GM19372 (cell line): ENCODE measurements around the gene KCNAB1.

Source experiments
- ATAC-seq: cut with Tn5 transposase; IDR thresholded peaks from one replicate; pipeline ENCODE4 v1.9.1; 2021; ENCODE audit warnings: mild to moderate bottlenecking, low read depth, moderate library complexity; ENCODE audit not compliant: unreplicated experiment

Gene KCNAB1

DNA sequence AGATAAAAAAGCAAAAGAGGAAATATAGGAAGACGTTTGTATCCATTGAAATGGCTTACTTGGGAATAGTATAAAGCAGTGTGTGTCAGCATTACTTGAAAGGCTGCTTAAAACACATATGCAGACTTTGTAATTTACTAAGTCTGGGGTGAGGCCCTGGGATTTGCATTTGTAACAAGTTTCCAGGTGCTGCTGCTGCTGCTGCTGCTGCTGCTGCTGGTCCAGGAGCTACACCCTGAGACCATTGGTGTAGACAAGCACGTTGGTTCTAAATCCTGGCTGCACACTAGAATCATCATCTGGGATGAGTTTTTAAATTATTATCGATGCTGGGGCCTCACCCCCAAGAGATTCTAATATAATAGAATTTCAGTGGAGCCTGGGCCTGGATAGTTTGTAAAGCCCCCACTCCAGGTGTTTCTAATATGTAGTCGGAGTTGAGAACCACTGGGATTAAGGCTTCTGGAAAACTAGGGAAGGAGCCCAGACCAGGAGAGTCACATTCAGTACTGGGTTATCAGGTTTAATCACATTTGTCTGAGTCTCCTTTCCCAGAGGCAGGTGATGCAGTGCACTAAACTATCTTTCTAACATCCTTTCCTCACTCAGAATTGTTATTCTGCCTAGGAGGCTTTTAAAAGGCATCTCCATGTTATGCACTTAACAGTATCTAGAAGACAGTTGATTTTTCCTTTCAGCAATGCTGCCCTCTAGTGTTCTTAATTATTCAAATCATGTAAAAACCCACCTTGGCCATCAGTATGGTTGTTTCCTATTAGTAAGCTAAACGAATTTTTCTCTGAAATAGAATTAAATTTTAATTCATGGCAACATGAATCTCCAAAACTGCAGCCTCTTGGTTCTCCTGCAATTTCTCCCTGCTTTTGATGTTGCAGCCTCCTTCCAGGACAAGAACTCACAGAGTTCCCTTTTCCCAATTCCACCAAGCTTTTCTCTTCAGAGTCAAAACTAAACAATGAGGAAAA lies 389.1 kb downstream of the KCNAB1 start:
- ATAC-seq = no peak

DNA sequence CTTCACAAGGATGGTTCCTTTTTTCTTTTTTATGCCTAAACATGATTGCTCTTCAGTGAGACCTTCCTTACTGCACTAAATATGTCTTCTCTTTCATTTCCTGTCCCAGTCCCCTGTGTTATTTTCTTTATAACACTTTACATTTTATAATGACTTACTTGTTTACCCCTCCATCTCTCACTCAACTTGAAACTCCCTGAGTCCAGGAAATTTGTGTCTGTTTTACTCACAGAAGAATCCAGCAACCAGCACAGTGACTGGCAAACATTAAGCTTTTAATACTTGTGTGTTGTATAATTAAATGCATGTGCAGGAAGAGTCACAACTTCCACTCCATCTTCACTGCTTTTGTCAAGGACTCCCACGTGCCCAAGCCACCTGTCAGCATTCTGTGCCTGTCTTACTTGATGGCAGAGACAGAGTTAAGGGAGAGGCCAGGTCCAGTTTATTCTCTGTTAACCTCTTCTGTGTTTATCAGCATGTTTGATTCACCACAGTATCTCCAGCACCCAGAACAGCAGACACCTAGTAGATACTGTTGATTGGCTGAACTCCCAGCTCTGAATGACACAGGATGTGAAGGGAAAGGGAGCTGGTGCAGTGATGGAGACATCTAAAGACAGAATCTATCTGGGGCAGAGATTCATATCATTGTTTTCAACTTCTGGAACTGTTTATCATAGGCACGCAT lies 391.8 kb downstream of the KCNAB1 start:
- ATAC-seq = no peak

DNA sequence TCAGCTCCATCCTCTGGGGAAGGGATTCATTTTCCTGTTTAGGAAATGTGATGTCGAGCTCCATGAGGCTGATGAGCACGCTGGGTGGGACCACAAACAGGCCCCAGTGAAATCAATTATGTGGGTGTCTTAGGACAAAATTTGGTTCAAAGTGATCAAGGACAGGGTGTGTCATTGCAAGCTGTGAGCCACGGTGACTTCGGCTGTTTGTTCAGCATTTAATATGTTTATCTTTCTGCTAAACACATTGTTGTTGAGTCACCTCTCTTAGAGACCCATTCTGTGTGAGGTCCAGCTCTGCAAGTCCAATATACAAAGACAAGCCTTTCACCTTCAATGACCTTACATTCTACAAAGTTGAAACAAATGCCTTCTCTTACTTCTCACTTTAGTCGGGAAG lies 393.2 kb downstream of the KCNAB1 start:
- ATAC-seq = no peak

DNA sequence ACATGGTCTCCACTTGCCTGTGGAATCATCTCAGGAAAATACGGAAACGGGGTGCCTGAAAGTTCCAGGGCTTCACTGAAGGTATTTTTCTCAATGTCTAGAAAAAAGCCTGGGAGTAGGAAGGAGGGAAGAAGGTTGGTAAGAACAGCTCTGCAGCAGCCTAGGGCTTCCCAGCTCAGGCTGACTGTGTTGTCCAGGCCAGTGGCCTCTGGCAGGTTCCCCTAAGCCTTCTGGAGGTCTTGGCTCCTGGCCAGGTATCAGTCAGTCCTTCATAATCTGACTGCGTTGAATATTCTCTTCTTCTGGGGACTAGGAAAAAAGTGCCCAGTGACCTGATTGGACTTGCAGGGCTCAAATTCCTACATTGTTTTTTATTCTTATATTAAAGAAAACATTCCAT lies 395.9 kb downstream of the KCNAB1 start:
- ATAC-seq = no peak

DNA sequence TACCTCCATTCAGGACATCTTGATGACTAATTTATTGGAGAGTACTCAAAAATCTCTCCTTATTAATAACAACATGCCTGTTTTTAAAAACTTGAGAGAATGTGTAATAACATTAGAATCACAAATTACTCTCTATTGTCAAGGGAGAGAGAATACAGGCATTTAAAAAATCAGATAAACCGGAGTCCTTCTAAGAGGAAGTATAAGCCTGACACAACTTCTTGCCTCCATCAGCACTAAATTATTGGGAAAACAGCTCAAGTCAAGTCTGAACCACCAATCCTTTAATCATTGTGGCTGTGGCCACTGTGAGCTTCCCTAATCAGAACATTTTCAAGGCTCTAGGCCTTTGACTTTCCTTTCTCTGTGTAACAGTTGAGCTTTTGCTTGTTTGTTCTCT lies 396.6 kb downstream of the KCNAB1 start:
- no peak for ATAC-seq

DNA sequence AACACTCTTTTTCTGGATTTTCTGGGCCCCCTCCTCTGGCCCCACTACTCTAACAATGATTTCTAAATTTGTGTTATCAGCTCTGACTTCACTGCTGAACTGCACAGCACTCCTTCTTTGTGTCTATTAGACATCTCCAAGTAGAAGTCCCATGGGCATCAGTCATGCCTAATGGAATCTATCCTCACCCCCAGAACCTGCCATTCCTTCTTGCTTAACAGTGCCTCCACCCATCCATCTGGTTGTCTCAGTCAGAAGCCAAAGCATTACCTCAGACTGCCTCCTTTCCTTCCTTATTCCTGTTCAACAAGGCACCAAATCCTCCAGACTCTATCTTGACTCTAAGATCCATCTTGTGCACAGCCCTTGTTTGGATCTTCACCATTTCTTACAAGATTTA lies 398.3 kb downstream of the KCNAB1 start:
- no peak for ATAC-seq

DNA sequence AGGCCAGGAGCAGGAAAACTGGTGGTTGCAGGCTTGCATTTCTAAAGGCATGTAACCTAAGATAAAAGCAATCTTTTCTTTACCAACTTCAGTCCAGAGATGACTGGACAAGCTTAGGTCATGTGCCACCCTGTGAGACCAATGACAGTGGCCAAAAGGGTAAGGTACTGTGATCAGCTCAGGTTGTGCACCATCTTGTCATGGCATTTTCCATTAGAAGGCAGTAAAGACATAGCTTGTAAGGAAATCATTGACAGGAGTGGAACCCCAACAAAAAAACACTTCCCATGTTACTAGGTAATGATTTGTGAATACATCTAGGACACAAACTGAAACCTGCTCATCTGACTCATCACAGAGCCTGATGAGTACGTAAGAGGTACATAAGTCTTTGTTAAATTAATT lies 399.4 kb downstream of the KCNAB1 start:
- ATAC-seq = peak; percentile 70

DNA sequence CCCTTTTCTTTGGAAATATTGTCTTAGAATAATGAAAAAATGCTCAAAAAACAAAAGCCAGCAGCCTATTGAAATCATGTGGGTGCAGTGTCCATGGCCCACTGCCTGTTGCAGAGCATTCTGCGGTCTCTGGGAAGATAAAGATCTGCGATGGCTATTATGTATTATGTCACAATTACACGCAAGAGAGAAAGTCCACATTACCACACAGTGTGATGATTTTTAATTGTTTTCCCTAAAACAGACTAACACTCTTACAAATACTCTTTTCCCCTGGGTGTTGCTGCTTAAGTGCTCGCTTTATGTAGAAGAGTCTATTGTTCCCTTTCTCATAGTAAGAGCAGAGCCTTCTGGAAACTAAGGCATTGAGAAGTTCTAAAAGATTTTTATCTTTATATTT lies 402.3 kb downstream of the KCNAB1 start:
- no peak for ATAC-seq

DNA sequence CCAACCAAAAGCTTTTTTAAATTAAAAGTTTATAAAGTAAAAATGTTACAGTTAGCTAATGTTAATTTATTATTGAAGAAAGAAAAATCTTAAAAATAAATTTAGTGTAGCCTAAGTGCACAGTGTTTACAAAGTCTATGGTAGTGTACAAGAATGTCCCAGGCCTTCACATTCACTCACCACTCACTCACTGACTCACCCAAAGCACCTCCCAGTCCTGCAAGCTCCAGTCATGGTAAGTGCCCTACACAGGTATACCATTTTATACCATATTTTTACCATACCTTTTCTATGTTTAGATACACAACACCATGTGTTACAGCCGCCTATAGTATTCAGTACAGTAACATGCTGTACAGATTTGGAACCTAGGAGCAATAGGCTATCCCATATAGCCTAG lies 405.4 kb downstream of the KCNAB1 start:
- no peak for ATAC-seq

DNA sequence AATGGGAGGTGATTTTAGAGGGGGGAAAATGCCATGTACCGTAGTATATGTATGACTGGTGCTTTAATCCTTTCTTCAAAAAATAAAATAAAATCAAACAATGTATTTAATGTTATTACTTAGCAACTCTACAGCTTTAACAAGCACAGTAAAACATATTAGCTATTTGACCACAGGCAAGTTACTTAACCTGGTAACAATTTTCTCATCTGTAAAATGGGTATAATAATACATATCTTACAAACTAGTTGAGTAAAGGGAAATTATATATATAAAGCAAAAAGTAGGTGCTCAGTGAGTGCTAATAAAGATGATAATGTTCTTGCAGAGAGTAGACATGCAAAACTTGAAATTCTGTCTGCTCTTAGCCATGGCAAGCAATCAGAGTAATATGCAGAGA lies 406.7 kb downstream of the KCNAB1 start:
- no peak for ATAC-seq

DNA sequence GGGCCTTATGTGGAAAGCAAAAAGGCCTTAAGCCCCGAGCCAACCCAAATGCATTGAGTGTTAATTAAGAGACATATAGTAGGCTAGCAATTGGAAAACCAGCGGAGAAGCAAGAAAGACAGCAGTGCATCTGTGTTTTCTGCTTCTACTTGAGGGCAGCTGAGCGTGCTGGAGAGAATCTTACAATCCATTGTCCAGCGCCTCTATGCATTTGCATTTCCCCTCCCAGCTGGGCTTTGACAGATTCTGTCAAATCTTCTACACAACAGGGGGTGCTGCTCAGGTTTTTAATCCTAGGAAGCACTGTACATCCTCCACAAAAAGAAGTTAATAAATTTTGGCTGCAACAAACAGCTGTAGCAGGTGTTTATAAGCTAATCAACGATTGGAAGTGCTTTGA lies 410.6 kb downstream of the KCNAB1 start:
- no peak for ATAC-seq

DNA sequence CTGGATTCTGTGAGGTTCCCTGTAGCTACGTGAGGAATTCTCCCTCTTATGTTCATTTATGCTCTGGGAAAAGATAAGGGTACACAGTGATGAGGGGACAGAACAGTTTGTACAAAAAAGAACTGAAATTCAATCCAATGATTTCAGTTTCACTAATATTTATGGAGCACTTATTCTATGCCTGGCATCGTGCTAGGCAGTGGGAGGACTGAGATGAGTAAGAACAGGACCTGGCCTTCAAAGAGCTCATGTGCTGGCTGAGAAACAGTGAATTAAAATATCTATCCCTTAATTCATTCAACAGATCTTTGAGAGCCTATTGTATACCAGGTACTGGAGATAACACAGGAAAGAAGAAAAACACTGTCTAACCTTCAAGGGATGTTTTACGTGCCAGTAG lies 412.4 kb downstream of the KCNAB1 start:
- no peak for ATAC-seq

DNA sequence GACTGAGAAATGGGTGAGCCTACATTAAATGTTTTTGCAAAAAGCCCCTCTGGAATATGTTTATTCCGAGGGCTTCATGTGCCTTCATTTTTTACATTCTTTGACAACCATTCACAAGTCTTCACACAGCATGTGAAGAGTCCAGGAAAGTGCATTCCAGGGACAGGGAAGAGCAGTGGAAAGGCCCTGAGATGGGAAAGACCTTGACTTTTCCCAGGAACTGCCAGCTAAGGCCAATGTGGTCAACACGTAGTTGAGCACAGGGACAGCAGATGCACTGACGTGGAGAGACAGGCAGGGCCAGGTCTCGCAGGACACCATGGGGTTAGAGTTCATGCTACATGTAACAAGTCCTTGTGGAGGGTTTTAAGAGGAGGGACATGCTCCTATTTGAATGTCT lies 412.8 kb downstream of the KCNAB1 start:
- ATAC-seq = no peak

DNA sequence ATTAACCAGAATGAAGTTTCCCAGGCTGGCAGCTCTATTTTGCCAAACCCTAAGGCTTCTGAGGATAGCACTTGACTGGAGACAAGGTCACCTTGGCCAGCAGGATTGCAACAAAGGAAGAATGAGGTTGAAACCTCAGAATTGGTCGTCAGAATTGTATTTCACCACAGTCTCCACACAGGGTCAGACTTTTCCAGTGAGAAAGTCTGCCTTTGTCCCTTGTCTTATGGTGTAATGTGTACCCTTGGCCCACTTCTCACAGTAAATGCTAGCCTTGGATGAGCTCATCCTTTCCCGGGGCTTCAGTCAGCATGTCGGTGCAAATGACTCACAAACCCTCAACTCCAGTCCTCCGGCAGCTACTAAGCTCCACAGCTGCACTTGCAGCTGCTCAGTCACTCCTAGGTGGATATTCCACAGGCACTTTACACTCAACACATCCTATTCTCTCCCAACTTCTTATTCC lies 414.8 kb downstream of the KCNAB1 start:
- no peak for ATAC-seq

DNA sequence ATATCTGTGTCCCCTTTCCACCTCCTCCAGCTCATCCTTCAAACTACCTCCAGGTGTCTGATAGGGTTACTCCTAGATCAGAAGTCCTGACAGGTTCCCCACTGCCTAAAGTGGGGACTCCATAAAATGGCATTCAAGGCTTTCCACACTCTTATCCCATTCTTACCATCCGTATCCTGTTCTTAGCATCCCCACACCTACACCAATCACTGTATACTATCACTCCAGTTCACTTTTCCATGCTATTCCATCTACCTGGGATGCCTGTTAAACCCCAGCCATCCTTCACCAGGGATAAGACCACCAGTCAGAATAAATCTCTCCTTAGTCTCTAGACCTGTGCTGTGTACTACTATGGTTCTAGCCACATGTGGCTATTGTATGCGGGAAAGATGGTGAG lies 415.4 kb downstream of the KCNAB1 start:
- ATAC-seq = no peak

DNA sequence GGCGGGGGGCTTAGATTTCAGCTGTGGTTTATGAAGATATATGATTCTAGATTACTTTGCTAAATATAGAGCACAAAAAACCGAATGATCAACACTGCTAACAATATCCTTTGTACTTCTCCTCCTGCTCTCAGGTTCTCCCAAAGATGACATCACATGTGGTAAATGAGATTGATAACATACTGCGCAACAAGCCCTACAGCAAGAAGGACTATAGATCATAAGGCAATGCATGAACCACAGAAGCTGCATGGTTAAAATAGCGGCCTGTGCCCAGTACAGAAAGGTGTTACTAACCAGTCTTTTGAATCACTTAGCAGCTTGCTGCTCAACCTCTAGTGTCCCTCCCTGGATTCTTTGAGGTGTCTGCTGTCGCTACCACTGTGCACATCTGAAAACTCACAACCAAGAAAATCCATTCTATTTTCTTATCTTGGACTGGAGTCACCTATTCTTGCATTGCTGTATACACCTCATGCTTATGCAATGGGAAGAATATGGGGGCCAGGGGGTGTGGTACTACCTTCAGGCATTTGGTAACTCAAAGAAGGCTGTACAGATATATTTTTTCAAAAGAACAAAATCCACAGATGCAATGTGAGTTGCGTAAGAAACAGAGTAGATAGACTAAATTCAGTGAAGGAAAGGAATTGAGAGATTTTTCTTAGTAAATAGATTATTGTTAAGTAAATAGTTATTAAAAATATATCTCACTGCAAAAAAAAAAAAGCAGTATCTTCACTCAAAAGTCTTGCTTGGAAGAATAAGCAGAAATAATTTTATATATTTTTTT lies 416.3 kb downstream of the KCNAB1 start:
- no peak for ATAC-seq

DNA sequence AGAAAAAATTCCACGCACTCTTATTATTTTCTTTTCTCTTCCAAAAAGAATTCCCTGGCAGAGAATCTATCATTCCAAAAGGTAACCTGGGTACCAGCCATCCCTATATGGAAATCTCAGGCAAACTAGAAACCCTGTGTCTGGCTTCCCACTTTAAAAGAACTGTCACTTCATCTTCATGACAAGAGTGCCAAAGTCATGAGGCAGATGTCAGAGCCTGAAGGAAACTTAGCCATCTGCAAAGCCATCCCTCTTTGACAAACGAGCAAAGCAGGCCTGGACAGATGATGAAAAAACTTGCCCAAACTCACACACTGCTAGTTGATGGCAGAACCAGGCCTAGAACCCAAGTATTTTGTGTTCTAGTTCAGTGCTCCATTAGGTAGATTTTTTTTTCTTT lies 418.7 kb downstream of the KCNAB1 start:
- ATAC-seq = no peak

DNA sequence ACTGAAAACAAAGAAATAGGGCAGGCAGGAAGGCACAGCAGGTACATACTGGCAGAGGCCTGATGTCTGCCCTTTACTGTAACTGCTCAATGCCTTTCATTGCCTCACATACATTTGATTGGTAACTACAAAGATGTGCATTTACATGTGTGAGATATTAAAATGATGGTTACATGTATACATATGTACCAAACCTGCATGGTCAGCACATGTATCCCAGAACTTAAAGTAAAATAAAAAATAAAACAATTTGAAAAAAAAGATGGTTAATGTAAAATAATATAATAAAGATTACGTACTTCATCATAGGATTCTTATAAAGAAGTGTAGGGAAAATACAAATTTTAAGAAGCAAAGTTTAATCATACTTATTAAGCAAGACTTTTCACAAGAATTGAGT lies 419.4 kb downstream of the KCNAB1 start:
- no peak for ATAC-seq

DNA sequence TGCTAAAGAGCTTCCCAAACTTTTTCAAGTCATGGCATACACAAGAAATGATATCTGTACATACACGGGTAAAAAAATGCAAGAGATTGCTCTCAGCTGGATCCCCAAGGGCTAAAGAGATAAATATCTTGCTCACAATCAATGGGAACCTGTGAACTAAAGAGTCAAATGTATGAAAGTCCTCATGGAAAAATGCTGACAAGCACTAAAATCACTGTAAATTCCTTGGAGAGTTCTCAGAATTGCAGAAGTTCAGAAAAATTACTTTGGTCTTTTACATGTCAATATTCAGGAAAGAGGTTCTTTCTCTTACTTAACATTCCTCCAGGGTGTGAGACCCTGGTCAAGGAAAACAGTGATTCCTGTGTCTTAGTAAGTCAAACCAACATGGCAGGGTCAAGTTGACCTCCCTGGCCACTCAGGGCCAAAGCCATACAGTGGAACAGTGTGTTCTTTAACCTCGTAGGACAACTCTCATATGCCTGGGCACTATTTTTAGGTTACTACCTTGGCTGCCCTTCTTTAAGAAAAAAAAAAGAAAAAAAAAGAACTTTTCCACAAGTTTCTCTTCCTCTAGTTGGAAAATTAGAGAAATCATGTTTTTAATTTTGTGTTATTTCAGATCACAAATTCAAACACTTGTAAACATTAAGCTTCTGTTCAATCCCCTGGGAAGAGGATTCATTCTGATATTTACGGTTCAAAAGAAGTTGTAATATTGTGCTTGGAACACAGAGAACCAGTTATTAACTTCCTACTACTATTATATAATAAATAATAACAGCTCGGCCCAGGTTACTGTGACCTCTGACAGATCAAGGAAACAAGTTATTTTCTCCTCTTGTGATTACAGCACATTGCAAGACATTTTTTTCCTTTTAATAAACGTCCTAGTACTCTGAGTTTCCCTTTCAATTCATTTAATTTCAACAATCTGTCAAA lies 422.0 kb downstream of the KCNAB1 start:
- ATAC-seq = no peak

DNA sequence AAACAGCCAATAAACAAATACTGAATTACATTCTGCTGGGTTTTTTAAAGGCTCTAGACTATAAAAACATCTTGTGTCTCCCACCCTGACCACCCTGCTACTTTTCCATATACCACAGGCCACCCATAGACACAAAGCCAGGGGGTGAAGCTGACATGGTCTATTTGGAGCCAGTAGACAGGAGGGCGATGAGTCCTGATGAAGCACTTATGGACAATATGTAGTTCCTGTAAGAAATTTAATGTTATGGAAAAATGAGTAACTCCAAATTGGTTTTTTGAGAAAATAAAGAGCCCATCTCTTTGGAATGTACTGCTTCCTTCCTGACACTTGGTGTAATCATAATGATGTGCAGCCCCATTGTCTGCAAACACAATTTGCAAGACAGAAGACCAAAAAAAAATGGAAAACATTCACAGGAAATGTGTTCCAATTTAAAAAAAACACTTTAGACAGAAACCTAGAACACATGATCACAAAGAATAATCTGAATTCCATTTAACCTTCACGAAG lies 422.7 kb downstream of the KCNAB1 start:
- ATAC-seq = no peak
